Epithelial cell of proximal tubule (primary cell): Measurements from ENCODE around the gene ONECUT1. TPM values are rescaled to one million over a fixed set of nuclear protein-coding genes. Genes with fewer than 3 reads are reported as not detected.

ENCODE experiments used
- DNase-seq: peaks from one replicate; pipeline ENCODE4 v3.0.0-alpha.2; 2011; ENCODE audit warnings: low read depth
- H3K4me3 ChIP-seq: 2 replicates; pipeline ENCODE4 v1.5.1; 2011; ENCODE audit warnings: low read depth, mild to moderate bottlenecking, low read length
- CTCF ChIP-seq: conservative IDR thresholded peaks from 2 replicates; pipeline ENCODE4 v1.5.1; 2012; ENCODE audit warnings: low read depth, mild to moderate bottlenecking, low read length
- total RNA-seq: library from RNA; depleted of rRNA; stranded (reverse); fragments of >200 nt; gene quantifications from 2 replicates; pipeline ENCODE4 v1.2.3, GENCODE V29; 2015

The ONECUT1 gene
- total RNA-seq, 1 donor from 2014 or later, result not detected

DNA sequence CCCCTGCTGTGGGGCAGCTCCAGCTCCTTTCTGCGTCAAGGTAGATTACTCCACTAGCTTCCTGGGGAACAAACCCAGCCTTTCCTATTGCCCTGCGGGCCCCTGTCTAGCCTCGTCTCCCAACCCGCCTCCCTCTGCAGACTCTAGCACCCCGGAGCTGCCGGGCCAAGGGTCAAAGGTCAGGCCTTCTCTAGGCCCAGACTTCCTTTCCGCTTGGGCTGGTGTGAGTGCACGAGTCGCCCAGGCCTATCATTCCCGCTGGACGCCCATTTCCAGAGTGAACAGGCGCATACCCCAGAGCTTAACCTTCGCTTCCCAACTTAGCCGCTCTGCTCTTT, 11.6 kb upstream of the ONECUT1 start:
- no peak for TF ChIP-seq CTCF

GRCh38 chr15:52800828-52801747, 11.0 kb upstream of the ONECUT1 start:
- H3K4me3 ChIP-seq, result no peak overlapping the region
- DNase-seq, result no peak
- no peak for TF ChIP-seq CTCF

More for the DNA sequence above, 11.6 kb upstream of the ONECUT1 start:
- DNase-seq, result no peak
- H3K4me3 ChIP-seq, result no peak overlapping the region

GRCh38 chr15:52799145-52799811, 9.1 kb upstream of the ONECUT1 start:
- H3K4me3 ChIP-seq, result no peak overlapping the region
- TF ChIP-seq CTCF, result no peak
- DNase-seq, result no peak

DNA sequence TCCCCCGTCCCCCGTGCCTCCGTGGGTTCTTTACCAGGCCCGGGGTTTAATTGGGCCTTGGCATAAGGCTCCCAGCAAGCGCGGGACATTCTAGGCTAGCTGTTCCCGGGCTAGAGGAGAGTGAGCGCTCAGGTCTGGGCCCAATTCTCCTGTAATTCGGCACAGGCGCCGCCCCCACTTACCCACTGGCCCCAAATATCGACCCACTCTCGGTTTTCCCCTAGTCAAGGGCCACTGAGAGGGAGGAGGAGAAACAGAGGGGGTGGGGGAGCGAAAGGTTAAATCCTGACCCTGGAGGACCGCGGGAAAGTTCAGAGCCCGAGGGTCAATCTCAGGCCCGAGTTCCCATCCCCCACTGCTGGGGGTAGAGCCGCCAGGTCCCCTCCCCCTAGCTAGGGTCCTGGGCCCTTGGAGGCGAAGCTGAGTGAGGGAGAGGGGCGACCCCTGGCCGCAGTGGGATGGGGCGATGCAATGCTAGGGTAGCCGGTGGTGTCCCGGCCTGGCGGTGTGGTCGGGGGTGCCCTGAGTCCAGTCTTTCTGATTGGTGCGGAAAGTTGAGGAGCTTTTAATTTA, 8.5 kb upstream of the ONECUT1 start:
- TF ChIP-seq CTCF, result no peak
- no peak for DNase-seq
- no peak overlapping the region for H3K4me3 ChIP-seq

DNA sequence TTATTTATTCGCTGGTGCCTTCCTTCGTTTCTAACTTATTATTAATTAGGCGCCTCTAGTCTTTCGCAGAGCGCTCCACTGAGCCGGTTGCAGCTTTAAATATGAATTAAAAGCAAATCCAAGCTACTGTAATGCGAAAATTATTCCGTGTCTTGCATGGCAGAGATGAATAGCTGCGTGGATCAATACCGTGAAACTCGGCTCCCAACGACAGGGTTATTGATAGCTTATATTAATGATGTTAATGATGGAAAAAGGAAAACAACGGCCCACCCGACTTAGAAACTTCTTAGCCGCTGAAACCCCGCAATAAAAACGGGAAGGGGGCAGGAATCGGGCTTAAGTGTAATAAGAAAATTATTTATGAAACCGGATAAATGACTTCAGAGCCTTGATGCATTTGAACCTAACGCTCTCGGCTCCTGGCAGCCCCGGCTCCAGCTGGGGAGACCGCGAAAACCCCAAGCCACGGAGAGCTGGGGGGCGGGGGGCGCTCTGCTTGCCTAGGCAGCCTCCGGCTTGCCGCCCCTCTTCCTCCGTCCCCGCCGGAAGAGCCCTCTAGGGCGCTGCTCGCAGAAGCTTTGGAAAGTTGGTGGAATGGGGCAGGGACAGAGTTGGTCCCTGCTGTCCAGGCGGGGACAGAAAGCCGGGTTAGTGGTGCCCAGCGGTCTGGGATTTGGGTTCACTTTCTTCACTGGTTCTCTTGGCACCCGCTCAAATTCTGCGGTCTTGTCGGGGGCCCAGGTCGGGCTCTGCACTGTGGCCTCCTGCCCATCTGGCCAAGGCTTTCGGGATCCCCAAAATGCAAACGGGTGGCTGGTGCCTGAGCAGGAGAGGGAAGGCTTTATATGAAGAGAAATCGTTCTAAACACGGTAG, 7.7 kb upstream of the ONECUT1 start:
- H3K4me3 ChIP-seq, result no peak overlapping the region
- no peak for TF ChIP-seq CTCF
- DNase-seq, result no peak

DNA sequence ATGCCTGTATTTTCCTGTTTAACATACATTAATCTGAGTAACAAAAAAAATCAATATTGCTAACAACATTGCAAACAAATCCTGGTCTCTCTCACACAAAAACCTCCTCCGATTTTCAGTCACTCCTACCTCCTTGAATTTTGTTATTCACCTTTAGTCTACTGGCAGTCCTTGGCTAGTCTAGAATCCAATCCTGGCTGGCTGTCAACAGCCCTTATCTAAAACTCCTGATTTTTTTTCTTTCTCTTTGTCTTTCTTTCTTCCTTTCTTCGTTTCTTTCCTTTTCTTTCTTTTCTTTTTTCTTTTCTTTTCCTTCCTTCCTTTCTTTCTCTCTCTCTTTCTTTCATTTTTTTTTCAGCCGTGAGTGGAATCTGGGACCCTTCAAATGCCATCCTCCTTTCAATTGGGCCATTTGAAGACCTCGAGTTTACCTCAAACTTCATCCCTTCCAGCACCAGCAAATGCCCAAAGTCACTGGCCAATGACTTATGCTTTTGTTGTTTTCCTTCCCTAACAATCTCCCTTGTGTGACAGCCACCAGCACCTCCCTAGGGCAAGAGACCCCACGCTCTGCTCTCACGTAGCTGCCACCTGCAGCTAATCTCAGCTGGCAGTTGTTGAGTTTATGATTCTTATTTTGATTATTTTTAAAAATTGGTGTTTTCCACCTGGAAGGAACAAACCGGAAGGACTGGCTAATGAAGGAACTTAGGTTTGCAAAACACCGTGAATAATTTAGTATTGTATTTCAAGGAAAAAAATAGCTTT, 6.8 kb upstream of the ONECUT1 start:
- no peak for TF ChIP-seq CTCF

More for the DNA sequence above, 6.8 kb upstream of the ONECUT1 start:
- DNase-seq, result no peak
- H3K4me3 ChIP-seq, result no peak overlapping the region
